OCI-LY7 (cell line): Measurements from ENCODE around the gene EXOSC10. TPM values are rescaled to one million over a fixed set of nuclear protein-coding genes. Genes with fewer than 3 reads are reported as not detected.

Source experiments
- BruUV-seq: library from RNA; stranded (reverse); fragments of 400-500 nt; replicated peaks from 2 replicates; lab custom pipeline; 2021; lab: Mats Ljungman, UMichigan
- CTCF ChIA-PET: fragments of 300-600 bp; sonication (Branson Sonifier 250); formaldehyde crosslinking; loops from one replicate; lab custom pipeline; 2022; ENCODE audit warnings: antibody characterized with exemption; ENCODE audit not compliant: unreplicated experiment; lab: Charles Lee
- POLR2A ChIA-PET: fragments of 300-600 bp; sonication (Branson Sonifier 250); formaldehyde crosslinking; loops from one replicate; lab custom pipeline; 2022; ENCODE audit warnings: antibody characterized with exemption; lab: Charles Lee
- DNase-seq: peaks from one replicate; pipeline ENCODE4 v3.0.0-alpha.2; 2015; ENCODE audit warnings: low spot score
- H2AFZ ChIP-seq: fragments of 200-600 bp; sonication (generic), shearing (Covaris generic); 2 replicates; pipeline ENCODE4 v1.6.1; 2014; ENCODE audit warnings: mild to moderate bottlenecking, antibody characterized with exemption, low read length, moderate library complexity
- H3K27ac ChIP-seq: fragments of 200-600 bp; sonication (generic); 2 replicates; pipeline ENCODE4 v1.5.1; 2014; ENCODE audit warnings: mixed run types, low read depth, mild to moderate bottlenecking, moderate library complexity, low read length, inconsistent platforms; ENCODE audit not compliant: poor library complexity, severe bottlenecking
- H3K36me3 ChIP-seq: fragments of 200-600 bp; sonication (generic); 2 replicates; pipeline ENCODE4 v1.6.1; 2014; ENCODE audit warnings: mild to moderate bottlenecking, antibody characterized with exemption, low read length, moderate library complexity, mixed read lengths; ENCODE audit not compliant: insufficient read depth
- H3K4me1 ChIP-seq: fragments of 200-600 bp; sonication (generic); 2 replicates; pipeline ENCODE4 v1.5.1; 2014; ENCODE audit warnings: mild to moderate bottlenecking, low read length; ENCODE audit not compliant: insufficient read depth, poor library complexity, severe bottlenecking
- H3K4me2 ChIP-seq: fragments of 200-600 bp; sonication (generic); 2 replicates; pipeline ENCODE4 v1.6.1; 2014; ENCODE audit warnings: mild to moderate bottlenecking, low read length
- H3K4me3 ChIP-seq: fragments of 200-600 bp; sonication (generic); 2 replicates; pipeline ENCODE4 v1.5.1; 2014; ENCODE audit warnings: mild to moderate bottlenecking, low read depth, low read length; ENCODE audit not compliant: poor library complexity, severe bottlenecking
- H3K79me2 ChIP-seq: fragments of 200-600 bp; sonication (generic); 2 replicates; pipeline ENCODE4 v1.6.1; 2016; ENCODE audit warnings: low read depth, mild to moderate bottlenecking, low read length, moderate library complexity, mixed read lengths; ENCODE audit not compliant: insufficient read depth
- H3K9me2 ChIP-seq: fragments of 200-600 bp; sonication (generic); 2 replicates; pipeline ENCODE4 v1.6.1; 2016; ENCODE audit warnings: mild to moderate bottlenecking, low read length, mixed read lengths; ENCODE audit not compliant: insufficient read depth
- H3K9me3 ChIP-seq: fragments of 200-600 bp; sonication (generic); 2 replicates; pipeline ENCODE4 v1.6.1; 2014; ENCODE audit warnings: mild to moderate bottlenecking, mixed run types, low read length, mixed read lengths
- H4K20me1 ChIP-seq: fragments of 200-600 bp; sonication (generic); 2 replicates; pipeline ENCODE4 v1.6.1; 2014; ENCODE audit warnings: mild to moderate bottlenecking, antibody characterized with exemption, low read length, moderate library complexity, mixed read lengths; ENCODE audit not compliant: insufficient read depth
- CTCF ChIP-seq: fragments of 200-600 bp; sonication (generic); conservative IDR thresholded peaks from 2 replicates; pipeline ENCODE4 v1.5.1; 2014; ENCODE audit warnings: mild to moderate bottlenecking, antibody characterized with exemption, low read length, moderate library complexity, mixed read lengths
- EZH2phosphoT487 ChIP-seq: fragments of 200-600 bp; sonication (generic); IDR thresholded peaks from 2 replicates; pipeline ENCODE4 v1.6.1; 2018; ENCODE audit warnings: low read depth, borderline replicate concordance, mild to moderate bottlenecking, mixed run types, antibody characterized with exemption, low read length, moderate library complexity, mixed read lengths
- intact Hi-C: fragments of 100-400 bp; cut with micrococcal nuclease; formaldehyde crosslinking; loops from one replicate; pipeline ENCODE4 v1.10.0; 2022; ENCODE audit not compliant: unreplicated experiment
- total RNA-seq, 2 experiments: library from RNA; depleted of rRNA in 1 of 2; stranded (reverse); fragments of >200 nt in 1 of 2; shearing (Covaris generic) in 1 of 2; gene quantifications; 2 replicates each; pipeline ENCODE4 v1.2.3, GENCODE V29; 2014 to 2022

Gene EXOSC10
- total RNA-seq, 2 experiments from 2014 or later = 75.1 to 91.9 TPM

DNA sequence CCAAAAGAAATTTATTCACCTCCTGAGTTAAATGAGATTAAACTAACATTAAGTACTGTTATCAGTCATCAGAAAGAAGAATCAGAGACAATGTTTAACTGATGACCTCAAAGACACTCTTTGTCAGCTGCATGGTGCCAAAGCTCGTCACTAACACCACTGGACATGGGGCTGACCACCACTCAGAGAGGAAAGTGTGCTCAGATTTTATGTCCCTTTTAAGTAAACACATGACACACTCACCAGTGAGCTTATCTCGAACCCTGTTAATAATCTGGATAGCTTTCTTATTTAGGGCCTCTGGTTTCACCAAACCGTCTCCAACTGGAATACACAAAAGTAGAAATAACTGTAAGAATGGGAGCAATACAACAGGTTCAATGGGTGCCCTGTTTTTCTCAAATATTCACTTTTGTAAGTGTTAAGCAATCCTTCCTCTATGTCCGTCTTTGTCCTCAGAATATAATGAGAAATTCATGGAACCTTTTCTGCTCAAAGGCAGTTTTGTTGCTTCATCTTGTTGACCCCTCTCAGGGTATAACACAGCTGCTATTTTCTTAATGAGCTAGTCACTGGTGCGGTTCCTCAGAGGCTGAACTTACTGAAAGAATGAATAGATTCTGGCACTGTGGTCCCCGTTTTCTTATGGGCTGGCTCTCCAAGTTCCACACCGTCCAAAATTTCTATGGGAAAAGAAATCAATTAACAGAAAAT lies 9.5 kb upstream of the EXOSC10 start:
- ChIA-PET POLR2A (interaction anchor here (0.6 kb wide), 1 partner anchor 11 kb away, joined by 3 read pairs; no protein-coding TSS in a partner anchor), CTCF (no interaction called here)
- H2AFZ ChIP-seq = no peak overlapping the region
- intact Hi-C loops = no loop called here
- H3K36me3 ChIP-seq = peaks cover 59% of the 10 kb centered on the region
- H3K4me2 ChIP-seq = no peak overlapping the region
- no peaks in the 10 kb centered on the region for H3K9me3 ChIP-seq
- H3K27ac ChIP-seq = no peak overlapping the region
- TF ChIP-seq CTCF (no peak), EZH2phosphoT487 (no peak)
- no peak overlapping the region for H3K4me3 ChIP-seq
- no peak for DNase-seq
- H3K79me2 ChIP-seq = no peaks in the 10 kb centered on the region
- H4K20me1 ChIP-seq = no peaks in the 10 kb centered on the region
- no peaks in the 10 kb centered on the region for H3K4me1 ChIP-seq
- no TSS peak for BruUV-seq
- H3K9me2 ChIP-seq = no peaks in the 10 kb centered on the region

GRCh38 chr1:11107599-11107998 lies 7.9 kb upstream of the EXOSC10 start:
- no peak for TF ChIP-seq CTCF
- no peak for TF ChIP-seq EZH2phosphoT487

DNA sequence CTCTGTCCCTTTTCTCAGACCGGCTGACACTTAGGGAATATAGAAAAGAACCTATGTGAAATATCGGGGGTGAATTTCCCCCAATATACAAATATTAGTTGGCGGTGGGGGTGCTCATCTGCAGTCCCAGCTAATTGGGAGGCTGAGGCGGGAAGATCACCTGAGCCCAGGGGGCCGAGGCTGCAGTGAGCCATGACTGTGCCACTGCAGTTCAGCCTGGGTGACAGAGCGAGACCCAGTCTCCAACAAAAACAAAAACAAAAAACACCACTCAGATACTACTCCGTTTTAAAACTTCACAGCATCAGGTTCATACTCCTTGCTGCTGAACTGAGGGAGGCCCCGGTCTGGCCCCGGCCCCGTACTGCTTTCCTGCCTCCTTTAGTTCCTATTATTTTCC lies 5.9 kb upstream of the EXOSC10 start:
- Histone ChIP-seq H3K4me3 (no peak overlapping the region), H4K20me1 (no peaks in the 10 kb centered on the region), H3K36me3 (peaks cover 37% of the 10 kb centered on the region), H3K4me2 (no peak overlapping the region), H2AFZ (no peak overlapping the region), H3K79me2 (no peaks in the 10 kb centered on the region), H3K4me1 (no peaks in the 10 kb centered on the region), H3K27ac (no peak overlapping the region), H3K9me3 (no peaks in the 10 kb centered on the region), H3K9me2 (no peaks in the 10 kb centered on the region)
- ChIA-PET POLR2A (no interaction called here), CTCF (no interaction called here)
- intact Hi-C loops = no loop called here
- BruUV-seq = no TSS peak
- no peak for DNase-seq
- TF ChIP-seq EZH2phosphoT487 (no peak), CTCF (no peak)

More at GRCh38 chr1:11107599-11107998, 7.9 kb upstream of the EXOSC10 start:
- POLR2A ChIA-PET = interaction anchor here (0.5 to 1.7 kb wide), 3 partner anchors 8 to 144 kb away, joined by 3 to 7 read pairs (median 4); partner anchors contain the start of gene EXOSC10
- no peaks in the 10 kb centered on the region for H3K4me1 ChIP-seq
- H2AFZ ChIP-seq = no peak overlapping the region
- H3K9me2 ChIP-seq = no peaks in the 10 kb centered on the region
- DNase-seq = no peak
- CTCF ChIA-PET = no interaction called here
- BruUV-seq = no TSS peak
- H3K36me3 ChIP-seq = peaks cover 45% of the 10 kb centered on the region
- no peaks in the 10 kb centered on the region for H3K9me3 ChIP-seq
- H3K4me2 ChIP-seq = no peak overlapping the region
- H3K79me2 ChIP-seq = no peaks in the 10 kb centered on the region
- no peaks in the 10 kb centered on the region for H4K20me1 ChIP-seq
- H3K4me3 ChIP-seq = no peak overlapping the region
- no peak overlapping the region for H3K27ac ChIP-seq
- intact Hi-C loops = no loop called here
